ENCODE results near the gene CNTN1.

DNA sequence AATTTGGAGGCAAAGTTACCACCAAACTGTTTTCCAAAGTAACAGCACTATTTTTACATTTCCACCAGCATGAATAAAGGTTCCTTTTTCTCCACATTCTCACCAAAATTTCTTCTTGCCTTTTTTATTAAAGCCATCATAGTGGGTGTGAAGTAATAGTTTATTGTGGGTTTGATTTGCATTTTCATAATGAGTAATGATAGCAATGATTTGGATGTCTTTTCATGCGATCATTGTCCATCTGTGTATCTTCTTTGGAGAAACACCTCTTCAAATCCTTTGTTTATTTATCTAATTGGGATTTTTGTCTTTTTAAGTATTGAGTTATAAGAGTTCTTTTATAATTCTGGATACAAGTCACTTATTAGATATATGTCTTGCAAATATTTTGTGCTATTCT is 172.7 kb downstream of the CNTN1 start:
- TF ChIP-seq POLR2AphosphoS5 (IDR thresholded peaks at IDR 0.05; ENCODE audit: low read depth, low read length): no peak
- no peak for TF ChIP-seq POLR2A (IDR thresholded peaks at IDR 0.05; ENCODE audit: low read depth, low read length)
